ENCODE measurements around the gene AQP5.

GRCh38 chr12:49955899-49956662, 5.6 kb upstream of the AQP5 start:
- TF ChIP-seq POLR2A (IDR thresholded peaks at IDR 0.05; ENCODE audit: extremely low read depth, insufficient read length): no peak
- TF ChIP-seq CTCF (IDR thresholded peaks at IDR 0.05; ENCODE audit: low read depth, low read length): no peak
- no peak for TF ChIP-seq MAX (IDR thresholded peaks at IDR 0.05; ENCODE audit: low read depth, low read length)
- TF ChIP-seq MYC (IDR thresholded peaks at IDR 0.05; ENCODE audit: low read depth, low read length): no peak
